CD8-positive, alpha-beta memory T cell (primary cell): ENCODE results near the gene NFAT5. TPM values are rescaled to one million over a fixed set of nuclear protein-coding genes. Genes with fewer than 3 reads are reported as not detected.
A peak's percentile ranks its signal among the peaks of the same experiment; 100 is the strongest.
"Not testable (repeated sequence)": the region's sequence is repeated elsewhere in the genome, so short reads cannot be mapped to it uniquely, and the experiment has no call there.

Experiments used
- CTCF ChIA-PET: fragments of 350-600 bp; sonication (Branson Sonifier 250); formaldehyde crosslinking; loops from one replicate; lab custom pipeline; 2021; ENCODE audit warnings: antibody characterized with exemption; lab: Charles Lee
- POLR2A ChIA-PET: fragments of 350-600 bp; sonication (Branson Sonifier 250); formaldehyde crosslinking; loops from one replicate; lab custom pipeline; 2021; ENCODE audit warnings: antibody characterized with exemption; lab: Charles Lee
- DNase-seq, 5 donors: peaks; one replicate each; pipeline versions ENCODE4 v3.0.0 to v3.0.0-alpha.2; 2020 to 2022; ENCODE audit warnings: mixed read lengths in 1 of 5
- H3K27ac ChIP-seq: one replicate; pipeline ENCODE4 v1.7.0; 2013; ENCODE audit warnings: low read depth, mild to moderate bottlenecking, low read length, moderate library complexity
- H3K27me3 ChIP-seq: 2 replicates; pipeline ENCODE4 v1.7.0; 2013; ENCODE audit warnings: low read length, mild to moderate bottlenecking; ENCODE audit not compliant: insufficient read depth, poor library complexity, severe bottlenecking
- H3K36me3 ChIP-seq: 2 replicates; pipeline ENCODE4 v1.7.0; 2013; ENCODE audit warnings: mild to moderate bottlenecking, low read length, moderate library complexity; ENCODE audit not compliant: insufficient read depth
- H3K4me1 ChIP-seq: 2 replicates; pipeline ENCODE4 v1.7.0; 2013; ENCODE audit warnings: mild to moderate bottlenecking, low read length, moderate library complexity; ENCODE audit not compliant: insufficient read depth
- H3K4me3 ChIP-seq: 2 replicates; pipeline ENCODE4 v1.7.0; 2013; ENCODE audit warnings: mild to moderate bottlenecking, low read length
- H3K9me3 ChIP-seq: 2 replicates; pipeline ENCODE4 v1.7.0; 2013; ENCODE audit warnings: mild to moderate bottlenecking, low read length
- H3K27ac Mint-ChIP-seq, 8 donors: one replicate each; pipeline ENCODE4 v1.8.0; 2020 to 2021; ENCODE audit warnings: mixed read lengths in 8 of 8, mild to moderate bottlenecking in 6 of 8, inconsistent platforms in 3 of 8, moderate library complexity in 3 of 8
- H3K27me3 Mint-ChIP-seq, 2 donors: one replicate each; pipeline ENCODE4 v1.8.0; 2020 to 2021; ENCODE audit warnings: mixed read lengths in 2 of 2, mild to moderate bottlenecking in 1 of 2, moderate library complexity in 1 of 2
- H3K36me3 Mint-ChIP-seq, 3 donors: one replicate each; pipeline ENCODE4 v1.8.0; 2020 to 2021; ENCODE audit warnings: mixed read lengths in 3 of 3, inconsistent platforms in 1 of 3, mild to moderate bottlenecking in 1 of 3
- H3K4me1 Mint-ChIP-seq, 3 donors: one replicate each; pipeline ENCODE4 v1.8.0; 2020 to 2021; ENCODE audit warnings: mixed read lengths in 3 of 3, inconsistent platforms in 1 of 3, mild to moderate bottlenecking in 1 of 3
- H3K4me3 Mint-ChIP-seq, 7 donors: one replicate each; pipeline ENCODE4 v1.8.0; 2020 to 2021; ENCODE audit warnings: mixed read lengths in 7 of 7, mild to moderate bottlenecking in 6 of 7, moderate library complexity in 4 of 7, inconsistent platforms in 2 of 7
- H3K9me3 Mint-ChIP-seq, 5 donors: one replicate each; pipeline ENCODE4 v1.8.0; 2020 to 2022; ENCODE audit warnings: mixed read lengths in 5 of 5, mild to moderate bottlenecking in 3 of 5, moderate library complexity in 2 of 5, inconsistent platforms in 1 of 5
- polyA plus RNA-seq: library from polyadenylated mRNA; unstranded; fragments of 300-500 nt; fragmentation: Illumina TruSeq; gene quantifications from one replicate; pipeline ENCODE4 v1.2.3, GENCODE V29; 2021
- total RNA-seq, 2 experiments: library from RNA; stranded (reverse); gene quantifications; one replicate each; pipeline ENCODE4 v1.2.3, GENCODE V29; 2021

The NFAT5 gene
- total and polyA plus RNA-seq, 3 experiments from 2014 or later = 11.3 to 41.0 (median 39.0) TPM

DNA sequence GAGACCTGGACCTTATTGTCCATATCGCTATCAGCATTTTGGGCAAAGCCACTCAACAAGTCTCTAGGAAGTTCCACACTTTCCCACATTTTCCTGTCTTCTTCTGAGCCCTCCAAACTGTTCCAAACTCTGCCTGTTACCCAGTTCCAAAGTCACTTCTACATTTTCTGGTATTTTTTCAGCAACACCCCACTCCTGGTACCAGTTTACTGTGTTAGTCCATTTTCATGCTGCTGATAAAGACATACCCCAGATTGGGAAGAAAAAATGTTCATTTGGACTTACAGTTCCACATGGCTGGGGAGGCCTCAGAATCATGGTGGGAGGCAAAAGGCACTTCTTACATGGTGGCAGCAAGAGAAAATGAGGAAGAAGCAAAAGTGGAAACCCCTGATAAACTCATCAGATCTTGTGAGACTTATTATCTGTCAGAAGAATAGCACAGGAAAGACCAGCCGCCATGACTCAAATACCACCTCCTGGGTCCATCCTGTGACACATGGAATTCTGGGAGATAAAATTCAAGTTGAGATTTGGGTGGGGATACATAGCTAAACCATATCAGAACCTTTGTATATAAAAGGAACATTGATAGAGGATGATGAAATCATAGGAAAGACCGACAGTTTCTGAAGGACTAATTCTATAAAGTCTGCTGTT is 71.6 kb downstream of the NFAT5 start:
- H3K9me3 ChIP-seq, H3K4me3 Mint-ChIP-seq, H3K27me3 ChIP-seq, H3K27me3 Mint-ChIP-seq, H3K4me1 Mint-ChIP-seq, CTCF ChIA-PET, H3K4me3 ChIP-seq, H3K27ac ChIP-seq, DNase-seq, H3K27ac Mint-ChIP-seq, H3K36me3 ChIP-seq, POLR2A ChIA-PET, H3K4me1 ChIP-seq: not testable (repeated sequence)
- H3K36me3 Mint-ChIP-seq = peaks cover 15 to 45% (median 27%) of the 10 kb centered on the region in 3 donors
- peaks cover 0 to 10% (median 5%) of the 10 kb centered on the region in 5 donors for H3K9me3 Mint-ChIP-seq

DNA sequence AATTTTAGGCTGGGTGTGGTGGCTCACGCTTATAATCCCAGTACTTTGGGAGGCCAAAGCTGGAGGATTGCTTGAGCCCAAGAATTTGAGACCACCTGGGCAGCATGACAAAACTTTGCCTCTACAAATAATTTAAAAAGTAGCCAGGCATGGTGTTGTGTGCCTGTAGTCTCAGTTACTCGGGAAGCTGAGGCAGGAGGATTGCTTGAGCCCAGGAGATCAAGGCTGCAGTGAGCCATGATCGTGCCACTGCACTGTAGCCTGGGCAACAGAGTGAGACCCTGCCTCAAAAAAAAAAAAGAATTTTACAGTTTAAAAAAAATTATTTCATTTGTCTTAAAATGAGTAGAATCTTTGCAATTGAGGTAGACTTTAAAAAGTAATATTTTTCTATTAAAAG is 78.2 kb downstream of the NFAT5 start:
- H3K4me3 ChIP-seq, H3K27ac ChIP-seq, H3K27me3 ChIP-seq, H3K27me3 Mint-ChIP-seq, H3K9me3 ChIP-seq, POLR2A ChIA-PET, H3K4me1 ChIP-seq, CTCF ChIA-PET, H3K36me3 ChIP-seq, DNase-seq, H3K9me3 Mint-ChIP-seq, H3K4me1 Mint-ChIP-seq, H3K4me3 Mint-ChIP-seq: not testable (repeated sequence)
- H3K36me3 Mint-ChIP-seq = peaks cover 5 to 22% (median 5%) of the 10 kb centered on the region in 3 donors
- H3K27ac Mint-ChIP-seq = peak overlapping the region in 2 of 8 donors; percentile 12 to 37

DNA sequence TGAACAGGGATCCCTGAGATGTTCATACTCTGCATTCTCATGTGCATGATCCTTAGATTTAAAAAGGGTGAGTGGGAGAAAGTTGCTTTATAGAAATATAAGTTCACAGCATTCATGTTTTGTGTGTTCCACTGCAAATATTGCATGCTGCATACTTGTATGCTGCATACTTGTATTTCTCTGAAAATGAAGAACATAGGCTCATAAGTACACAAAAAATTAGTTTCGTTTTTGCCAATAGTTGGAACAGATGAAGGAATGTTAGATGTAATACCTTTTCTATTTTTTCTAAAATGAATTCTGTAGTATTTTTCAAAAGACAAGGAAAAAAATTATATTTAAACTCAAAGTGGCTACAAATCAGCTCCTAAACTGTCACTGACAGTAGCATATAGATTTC is 79.0 kb downstream of the NFAT5 start:
- CTCF ChIA-PET = no interaction called here
- Mint-ChIP-seq H3K27ac (peak overlapping the region in 2 of 8 donors; percentile 8 to 81), H3K36me3 (peaks cover 5 to 25% (median 5%) of the 10 kb centered on the region in 3 donors), H3K27me3 (no peaks in the 10 kb centered on the region), H3K4me1 (peaks cover 5 to 8% (median 5%) of the 10 kb centered on the region in 3 donors), H3K4me3 (no peak overlapping the region), H3K9me3 (no peaks in the 10 kb centered on the region)
- no peak overlapping the region for H3K4me3 ChIP-seq
- no peaks in the 10 kb centered on the region for H3K4me1 ChIP-seq
- no peaks in the 10 kb centered on the region for H3K9me3 ChIP-seq
- POLR2A ChIA-PET = interaction anchor here (0.6 kb wide), 1 partner anchor 305 kb away, joined by 4 read pairs; the partner anchor contains the start of genes COG8 and NIP7
- peaks cover 8% of the 10 kb centered on the region for H3K36me3 ChIP-seq
- H3K27me3 ChIP-seq = no peaks in the 10 kb centered on the region
- no peak for DNase-seq
- no peak overlapping the region for H3K27ac ChIP-seq

GRCh38 chr16:69647020-69647419 is 81.3 kb downstream of the NFAT5 start:
- H3K27ac Mint-ChIP-seq = peak overlapping the region in 1 of 8 donors; percentile 9
- no peak overlapping the region for H3K27ac ChIP-seq

DNA sequence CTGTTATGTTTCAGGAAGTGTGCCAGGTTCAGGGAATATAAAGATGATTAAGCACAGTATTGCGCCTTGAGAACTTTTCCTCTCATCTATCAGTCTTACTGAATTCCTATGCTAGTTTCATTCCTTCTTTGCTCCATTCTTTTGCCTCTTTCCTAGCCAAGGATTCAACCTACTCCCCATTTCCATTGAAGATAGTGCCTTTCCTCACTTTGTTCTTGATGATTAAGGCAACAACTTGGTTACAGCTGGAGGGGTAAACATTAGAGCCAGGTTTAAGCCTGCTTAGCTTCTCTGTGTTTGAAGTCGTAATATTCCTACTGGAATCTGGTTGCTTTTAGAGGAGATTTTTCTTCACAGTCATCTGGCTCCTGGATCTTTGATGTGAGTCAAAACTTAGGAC is 85.5 kb downstream of the NFAT5 start:
- peaks cover 13% of the 10 kb centered on the region for H3K36me3 ChIP-seq
- CTCF ChIA-PET = interaction anchor here (1.2 to 1.5 kb wide), 2 partner anchors 255 to 266 kb away, joined by 3 read pairs; no protein-coding TSS in a partner anchor
- H3K4me3 Mint-ChIP-seq = no peak overlapping the region

More at GRCh38 chr16:69647020-69647419, 81.3 kb downstream of the NFAT5 start:
- Mint-ChIP-seq H3K4me3 (no peak overlapping the region), H3K4me1 (peaks cover 5 to 8% (median 5%) of the 10 kb centered on the region in 3 donors), H3K9me3 (no peaks in the 10 kb centered on the region), H3K27me3 (no peaks in the 10 kb centered on the region), H3K36me3 (peaks cover 5 to 33% (median 9%) of the 10 kb centered on the region in 3 donors)
- Histone ChIP-seq H3K4me1 (no peaks in the 10 kb centered on the region), H3K9me3 (no peaks in the 10 kb centered on the region), H3K4me3 (no peak overlapping the region), H3K27me3 (no peaks in the 10 kb centered on the region), H3K36me3 (peaks cover 8% of the 10 kb centered on the region)
- no peak for DNase-seq
- ChIA-PET CTCF (no interaction called here), POLR2A (no interaction called here)

GRCh38 chr16:69654280-69654931 is 88.6 kb downstream of the NFAT5 start:
- Mint-ChIP-seq H3K27ac (no peak overlapping the region), H3K9me3 (no peaks in the 10 kb centered on the region), H3K4me3 (no peak overlapping the region), H3K36me3 (peaks cover 0 to 54% (median 16%) of the 10 kb centered on the region in 3 donors), H3K4me1 (no peaks in the 10 kb centered on the region), H3K27me3 (no peaks in the 10 kb centered on the region)
- peaks cover 5% of the 10 kb centered on the region for H3K36me3 ChIP-seq
- no peaks in the 10 kb centered on the region for H3K27me3 ChIP-seq
- no peak overlapping the region for H3K27ac ChIP-seq
- no peaks in the 10 kb centered on the region for H3K4me1 ChIP-seq
- DNase-seq = no peak
- H3K9me3 ChIP-seq = no peaks in the 10 kb centered on the region
- H3K4me3 ChIP-seq = no peak overlapping the region
- POLR2A ChIA-PET = no interaction called here
- CTCF ChIA-PET = no interaction called here

More for the DNA sequence above, 85.5 kb downstream of the NFAT5 start:
- no peaks in the 10 kb centered on the region for H3K9me3 ChIP-seq
- POLR2A ChIA-PET = interaction anchor here (0.7 kb wide), 1 partner anchor 116 kb away, joined by 6 read pairs; no protein-coding TSS in a partner anchor
- H3K4me3 ChIP-seq = no peak overlapping the region
- Mint-ChIP-seq H3K36me3 (peaks cover 5 to 62% (median 22%) of the 10 kb centered on the region in 3 donors), H3K27ac (peak overlapping the region in 3 of 8 donors; percentile 7 to 74 (median 69)), H3K27me3 (no peaks in the 10 kb centered on the region), H3K9me3 (no peaks in the 10 kb centered on the region), H3K4me1 (no peaks in the 10 kb centered on the region)
- no peaks in the 10 kb centered on the region for H3K4me1 ChIP-seq
- no peak overlapping the region for H3K27ac ChIP-seq
- DNase-seq = no peak
- H3K27me3 ChIP-seq = no peaks in the 10 kb centered on the region

DNA sequence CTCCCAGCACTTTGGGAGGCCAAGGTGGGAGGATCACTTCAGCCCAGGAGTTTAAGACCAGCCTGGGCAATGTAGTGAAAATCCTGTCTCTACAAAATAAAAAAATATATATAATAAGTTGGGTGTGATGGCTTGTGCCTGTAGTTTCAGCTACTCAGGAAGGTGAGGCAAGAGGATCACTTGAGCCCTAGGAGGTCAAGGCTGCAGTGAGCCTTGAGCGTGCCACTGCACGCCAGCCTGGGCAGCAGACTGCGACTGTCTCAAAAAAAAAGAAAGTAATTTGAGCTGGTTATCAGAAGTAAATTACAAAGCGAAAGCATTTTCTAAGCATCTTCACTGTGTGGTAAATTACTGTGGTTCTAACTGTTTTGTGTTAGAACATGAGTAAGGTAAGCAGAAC is 94.4 kb downstream of the NFAT5 start:
- Histone ChIP-seq H3K4me1 (no peaks in the 10 kb centered on the region), H3K36me3 (peaks cover 5% of the 10 kb centered on the region), H3K27ac (no peak overlapping the region), H3K27me3 (no peaks in the 10 kb centered on the region), H3K4me3 (no peak overlapping the region), H3K9me3 (no peaks in the 10 kb centered on the region)
- Mint-ChIP-seq H3K4me1 (no peaks in the 10 kb centered on the region), H3K27me3 (no peaks in the 10 kb centered on the region), H3K9me3 (no peaks in the 10 kb centered on the region), H3K36me3 (peaks cover 5 to 58% (median 5%) of the 10 kb centered on the region in 3 donors), H3K27ac (no peak overlapping the region), H3K4me3 (no peak overlapping the region)
- POLR2A ChIA-PET = interaction anchor here (0.5 kb wide), 1 partner anchor 51 kb away, joined by 4 read pairs; no protein-coding TSS in a partner anchor
- DNase-seq = no peak
- CTCF ChIA-PET = no interaction called here

DNA sequence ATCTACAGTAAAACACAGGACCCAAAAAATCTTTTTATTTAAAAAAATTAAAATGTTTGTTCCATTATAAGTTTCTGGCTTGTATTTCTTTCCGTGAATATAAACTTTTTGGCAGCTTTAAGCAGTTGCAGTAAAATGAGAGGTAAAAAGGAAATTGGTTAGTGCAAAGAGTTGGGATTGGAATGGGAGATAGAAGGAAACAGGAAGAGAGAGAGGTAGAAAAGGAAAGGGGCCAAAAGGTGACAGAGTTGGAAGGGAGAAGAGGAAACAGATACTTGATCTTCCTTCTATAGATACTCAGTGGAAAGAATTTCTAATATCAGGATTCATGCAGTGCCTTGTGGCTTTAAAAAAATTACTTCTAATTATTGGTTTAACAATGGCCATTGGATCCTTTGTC is 97.1 kb downstream of the NFAT5 start:
- no peaks in the 10 kb centered on the region for H3K4me1 Mint-ChIP-seq
- H3K4me3 Mint-ChIP-seq = no peak overlapping the region
- no peaks in the 10 kb centered on the region for H3K27me3 Mint-ChIP-seq
- H3K27ac ChIP-seq = no peak overlapping the region
- H3K9me3 Mint-ChIP-seq = no peaks in the 10 kb centered on the region
- H3K4me1 ChIP-seq = no peaks in the 10 kb centered on the region
- peaks cover 5 to 46% (median 5%) of the 10 kb centered on the region in 3 donors for H3K36me3 Mint-ChIP-seq
- H3K36me3 ChIP-seq = peaks cover 5% of the 10 kb centered on the region
- no peaks in the 10 kb centered on the region for H3K27me3 ChIP-seq
- CTCF ChIA-PET = no interaction called here
- H3K27ac Mint-ChIP-seq = peak overlapping the region in 2 of 8 donors; percentile 68 to 91
- DNase-seq = no peak
- POLR2A ChIA-PET = no interaction called here
- H3K9me3 ChIP-seq = no peaks in the 10 kb centered on the region
- no peak overlapping the region for H3K4me3 ChIP-seq
